MM.1S (cell line): ENCODE data around the gene HPSE2.

Experiments used
- DNase-seq: peaks from one replicate; pipeline ENCODE4 v3.0.0-alpha.2; 2015
- H2AFZ ChIP-seq: fragments of 300-600 bp; sonication (generic); 2 replicates; pipeline ENCODE4 v1.6.0; 2016; ENCODE audit warnings: antibody characterized with exemption, low read length
- H3F3A ChIP-seq: fragments of 300-600 bp; sonication (generic); 2 replicates; pipeline ENCODE4 v1.6.1; 2016; ENCODE audit warnings: mild to moderate bottlenecking, antibody characterized with exemption, low read length, moderate library complexity, mixed read lengths; ENCODE audit not compliant: insufficient read depth
- H3K27ac ChIP-seq: fragments of 300-600 bp; sonication (generic); 2 replicates; pipeline ENCODE4 v1.5.1; 2016; ENCODE audit warnings: mild to moderate bottlenecking, low read length
- H3K27me3 ChIP-seq: fragments of 300-600 bp; sonication (generic); replicated peaks from 2 replicates; pipeline ENCODE4 v1.6.0; 2016; ENCODE audit warnings: low read length; ENCODE audit not compliant: insufficient read depth
- H3K36me3 ChIP-seq: fragments of 300-600 bp; sonication (generic); replicated peaks from 2 replicates; pipeline ENCODE4 v1.6.1; 2016; ENCODE audit warnings: mild to moderate bottlenecking, low read length, mixed read lengths; ENCODE audit not compliant: insufficient read depth
- H3K4me1 ChIP-seq: fragments of 300-600 bp; sonication (generic); 2 replicates; pipeline ENCODE4 v1.6.1; 2016; ENCODE audit warnings: low read length, mixed read lengths
- H3K4me2 ChIP-seq: fragments of 300-600 bp; sonication (generic); 2 replicates; pipeline ENCODE4 v1.6.0; 2016; ENCODE audit warnings: low read depth, low read length
- H3K4me3 ChIP-seq: fragments of 300-600 bp; sonication (generic); 2 replicates; pipeline ENCODE4 v1.5.1; 2016; ENCODE audit warnings: low read length, mixed read lengths
- H3K79me2 ChIP-seq: fragments of 300-600 bp; sonication (generic); 2 replicates; pipeline ENCODE4 v1.6.1; 2016; ENCODE audit warnings: mixed run types, low read length, mixed read lengths
- H3K9ac ChIP-seq: fragments of 300-600 bp; sonication (generic); 2 replicates; pipeline ENCODE4 v1.6.1; 2016; ENCODE audit warnings: low read length, mixed read lengths
- H3K9me2 ChIP-seq: fragments of 300-600 bp; sonication (generic); replicated peaks from 2 replicates; pipeline ENCODE4 v1.6.1; 2016; ENCODE audit warnings: mild to moderate bottlenecking, low read length, mixed read lengths; ENCODE audit not compliant: insufficient read depth
- H3K9me3 ChIP-seq: fragments of 300-600 bp; sonication (generic); replicated peaks from 2 replicates; pipeline ENCODE4 v1.6.1; 2016; ENCODE audit warnings: mild to moderate bottlenecking, low read length, mixed read lengths; ENCODE audit not compliant: insufficient read depth
- H4K20me1 ChIP-seq: fragments of 300-600 bp; sonication (generic); 2 replicates; pipeline ENCODE4 v1.6.1; 2016; ENCODE audit warnings: mild to moderate bottlenecking, low read length, moderate library complexity, mixed read lengths; ENCODE audit not compliant: insufficient read depth
- EZH2 ChIP-seq: fragments of 300-600 bp; sonication (generic); optimal IDR thresholded peaks from 2 replicates; pipeline ENCODE3; 2017; ENCODE audit warnings: low read depth, mild to moderate bottlenecking, antibody characterized with exemption, low read length, mixed read lengths
- EZH2phosphoT487 ChIP-seq: fragments of 300-600 bp; sonication (generic); IDR thresholded peaks from 2 replicates; pipeline ENCODE4 v1.6.1; 2018; ENCODE audit warnings: antibody characterized with exemption, low read length
- TF ChIP-seq, protein P1 (sequence below): fragments of 300-600 bp; sonication (generic); IDR thresholded peaks from 2 replicates; pipeline ENCODE4 v1.5.1; 2016; ENCODE audit warnings: antibody characterized with exemption, low read length, mixed read lengths

The HPSE2 gene

DNA sequence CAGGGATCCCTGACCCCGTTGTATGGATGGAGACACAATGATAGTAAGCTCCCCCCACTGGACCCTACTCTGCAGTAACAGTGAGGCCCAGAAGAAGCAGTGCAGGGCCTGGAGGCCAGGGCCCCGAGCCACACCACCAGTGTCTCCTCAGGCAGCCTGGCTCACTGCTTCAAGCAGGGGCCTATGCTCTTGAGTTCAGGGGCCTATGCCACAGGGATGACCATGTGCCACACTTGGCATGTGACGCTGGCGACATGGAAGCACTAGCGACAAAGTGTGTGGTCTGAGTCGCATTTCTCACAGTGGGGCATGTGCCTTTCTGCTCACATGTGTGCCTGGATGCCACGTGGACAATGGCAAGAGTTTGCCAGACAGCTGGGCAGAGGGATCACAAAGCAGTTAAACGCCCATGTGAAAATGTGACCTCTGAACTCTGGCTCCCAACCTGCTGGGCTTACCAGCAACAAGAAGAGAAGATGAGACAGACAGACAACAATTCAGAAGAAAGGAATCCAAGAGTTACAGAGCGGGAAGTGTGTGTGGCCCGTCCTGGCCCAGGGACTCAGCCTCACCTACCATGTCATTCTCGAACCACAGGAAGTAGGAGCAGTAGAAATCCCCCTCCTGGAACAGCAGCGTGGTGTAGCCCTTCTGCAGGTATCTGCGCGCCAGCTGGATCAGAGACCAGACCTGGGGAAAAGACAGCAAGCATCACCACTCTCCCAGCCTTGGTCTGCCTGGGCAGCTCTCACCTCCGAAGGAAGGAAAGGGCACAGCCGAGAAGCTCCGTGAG lies 816.0 kb downstream of the HPSE2 start:
- Histone ChIP-seq H3F3A (no peaks in the 10 kb centered on the region), H3K4me2 (no peak overlapping the region), H3K36me3 (no peaks in the 10 kb centered on the region), H3K27me3 (no peaks in the 10 kb centered on the region), H4K20me1 (no peaks in the 10 kb centered on the region), H3K9ac (no peak overlapping the region), H2AFZ (no peak overlapping the region), H3K4me1 (peaks cover 7% of the 10 kb centered on the region; the same call in 1 of the 2 replicates), H3K9me2 (no peaks in the 10 kb centered on the region), H3K27ac (no peak overlapping the region), H3K9me3 (no peaks in the 10 kb centered on the region), H3K79me2 (peaks cover 3% of the 10 kb centered on the region), H3K4me3 (no peak overlapping the region)
- TF ChIP-seq, protein P1, sequence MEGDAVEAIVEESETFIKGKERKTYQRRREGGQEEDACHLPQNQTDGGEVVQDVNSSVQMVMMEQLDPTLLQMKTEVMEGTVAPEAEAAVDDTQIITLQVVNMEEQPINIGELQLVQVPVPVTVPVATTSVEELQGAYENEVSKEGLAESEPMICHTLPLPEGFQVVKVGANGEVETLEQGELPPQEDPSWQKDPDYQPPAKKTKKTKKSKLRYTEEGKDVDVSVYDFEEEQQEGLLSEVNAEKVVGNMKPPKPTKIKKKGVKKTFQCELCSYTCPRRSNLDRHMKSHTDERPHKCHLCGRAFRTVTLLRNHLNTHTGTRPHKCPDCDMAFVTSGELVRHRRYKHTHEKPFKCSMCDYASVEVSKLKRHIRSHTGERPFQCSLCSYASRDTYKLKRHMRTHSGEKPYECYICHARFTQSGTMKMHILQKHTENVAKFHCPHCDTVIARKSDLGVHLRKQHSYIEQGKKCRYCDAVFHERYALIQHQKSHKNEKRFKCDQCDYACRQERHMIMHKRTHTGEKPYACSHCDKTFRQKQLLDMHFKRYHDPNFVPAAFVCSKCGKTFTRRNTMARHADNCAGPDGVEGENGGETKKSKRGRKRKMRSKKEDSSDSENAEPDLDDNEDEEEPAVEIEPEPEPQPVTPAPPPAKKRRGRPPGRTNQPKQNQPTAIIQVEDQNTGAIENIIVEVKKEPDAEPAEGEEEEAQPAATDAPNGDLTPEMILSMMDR, result no peak
- no peak for TF ChIP-seq EZH2
- TF ChIP-seq EZH2phosphoT487, result no peak
- DNase-seq, result no peak

DNA sequence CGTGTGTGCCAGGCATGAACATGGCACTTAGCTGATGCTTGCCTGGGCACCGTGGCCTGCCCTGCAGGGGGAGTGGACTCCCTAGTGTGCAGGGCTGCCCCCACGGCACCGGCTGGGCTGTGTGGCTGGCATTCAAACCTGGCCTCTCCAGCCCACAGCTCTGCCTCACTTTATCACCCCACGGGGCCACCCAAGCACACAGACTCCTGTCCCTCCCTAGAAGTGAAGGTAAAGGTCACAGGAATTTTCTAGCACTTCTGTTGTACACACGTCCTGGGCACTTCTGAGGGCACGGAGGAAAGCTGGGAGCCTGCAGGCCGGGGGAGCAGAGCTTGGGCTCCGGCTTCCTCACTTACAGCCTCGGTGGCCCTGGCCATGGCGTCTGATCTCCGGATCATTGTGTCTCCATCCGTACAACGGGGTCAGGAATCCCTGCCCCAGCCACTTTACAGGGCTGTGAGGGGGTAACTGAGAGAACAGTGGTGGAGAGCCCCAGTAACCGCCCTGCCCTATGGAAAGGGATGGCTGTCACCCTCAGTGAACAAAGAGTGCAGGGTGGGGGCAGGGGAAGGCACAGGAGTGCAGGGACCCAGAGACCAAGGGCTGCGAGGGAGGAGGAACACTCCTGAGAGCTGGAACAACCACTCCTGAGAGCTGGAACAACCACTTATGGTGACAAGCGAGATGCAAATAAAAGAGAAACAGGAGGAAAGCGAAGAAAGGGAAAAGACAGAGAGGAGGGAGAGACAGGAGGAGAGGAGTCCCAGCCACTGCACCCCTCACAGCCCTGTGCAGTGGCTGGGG lies 816.8 kb downstream of the HPSE2 start:
- Histone ChIP-seq H2AFZ (no peak overlapping the region), H3K79me2 (peaks cover 9% of the 10 kb centered on the region), H3K9ac (no peak overlapping the region), H3K27ac (no peak overlapping the region), H3K9me2 (no peaks in the 10 kb centered on the region), H3K9me3 (no peaks in the 10 kb centered on the region), H4K20me1 (no peaks in the 10 kb centered on the region), H3K27me3 (no peaks in the 10 kb centered on the region), H3F3A (no peaks in the 10 kb centered on the region), H3K4me2 (no peak overlapping the region), H3K4me3 (no peak overlapping the region), H3K36me3 (no peaks in the 10 kb centered on the region), H3K4me1 (peaks cover 7% of the 10 kb centered on the region; the same call in 1 of the 2 replicates)
- TF ChIP-seq EZH2, result no peak
- TF ChIP-seq EZH2phosphoT487, result no peak
- TF ChIP-seq, protein P1, result no peak
- no peak for DNase-seq

DNA sequence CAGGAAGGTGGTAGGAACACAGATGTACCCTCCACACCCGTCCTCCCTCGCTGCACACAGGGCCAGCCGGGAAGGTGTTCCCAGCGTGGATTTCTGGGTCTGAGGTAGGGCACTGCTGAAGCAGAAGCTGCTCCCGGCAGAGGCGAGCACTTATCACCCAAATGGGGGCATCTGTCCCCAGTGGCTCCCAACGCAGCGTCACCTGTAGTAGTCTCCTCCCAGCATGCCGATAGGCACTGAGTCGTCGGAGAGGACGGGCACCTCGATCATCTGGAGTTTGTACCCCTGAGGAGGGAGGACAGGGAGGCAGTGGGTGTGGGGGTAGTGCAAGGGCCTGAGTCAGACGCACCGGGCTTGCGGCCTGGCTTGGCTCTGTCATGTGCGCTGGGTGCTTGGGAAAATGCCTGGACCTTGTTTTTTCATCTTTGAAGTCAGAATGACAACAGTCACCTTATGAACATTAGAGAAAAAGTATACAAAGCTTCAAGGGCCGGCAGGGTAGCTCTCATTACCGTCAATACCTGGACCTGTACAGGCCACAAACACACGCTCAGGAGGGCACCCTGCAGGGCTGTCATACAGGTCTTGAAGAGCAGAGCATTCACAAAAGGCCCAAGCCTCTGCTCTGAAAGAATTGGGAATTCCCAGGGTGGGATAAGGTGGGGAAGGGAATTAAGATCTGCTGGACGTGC lies 817.5 kb downstream of the HPSE2 start:
- Histone ChIP-seq H3K4me1 (peaks cover 8% of the 10 kb centered on the region), H3K9me3 (no peaks in the 10 kb centered on the region), H3K79me2 (peaks cover 9% of the 10 kb centered on the region), H3K9me2 (no peaks in the 10 kb centered on the region), H4K20me1 (no peaks in the 10 kb centered on the region), H3K27me3 (no peaks in the 10 kb centered on the region), H3K36me3 (no peaks in the 10 kb centered on the region), H3F3A (peaks cover under 1% of the 10 kb centered on the region; the same call in 1 of the 2 replicates), H3K9ac (no peak overlapping the region), H3K4me3 (no peak overlapping the region), H2AFZ (no peak overlapping the region), H3K27ac (no peak overlapping the region), H3K4me2 (no peak overlapping the region)
- no peak for DNase-seq
- TF ChIP-seq EZH2phosphoT487 (no peak), EZH2 (no peak)
